Epithelial cell of esophagus (primary cell): ENCODE data around the gene NLRP1.

Source experiments
- DNase-seq: peaks from one replicate; pipeline ENCODE4 v3.0.0; 2010; ENCODE audit warnings: low read depth
- H3K4me3 ChIP-seq: 2 replicates; pipeline ENCODE4 v1.5.1; 2011; ENCODE audit warnings: mild to moderate bottlenecking, low read length, control low read depth
- CTCF ChIP-seq: IDR thresholded peaks from 2 replicates; pipeline ENCODE4 v1.5.1; 2011; ENCODE audit warnings: low read depth, mild to moderate bottlenecking, low read length, control low read depth, inconsistent platforms; ENCODE audit not compliant: insufficient read depth; ENCODE audit errors: missing control alignments

Gene NLRP1

GRCh38 chr17:5468075-5468473 lies 116.2 kb downstream of the NLRP1 start:
- no peak for TF ChIP-seq CTCF
- H3K4me3 ChIP-seq, result peak overlapping the region; percentile 79
- DNase-seq, result peak; percentile 15

GRCh38 chr17:5467416-5467815 lies 116.9 kb downstream of the NLRP1 start:
- TF ChIP-seq CTCF, result no peak
- no peak for DNase-seq
- H3K4me3 ChIP-seq, result peak overlapping the region; percentile 79

GRCh38 chr17:5466295-5466694 lies 118.0 kb downstream of the NLRP1 start:
- no peak for TF ChIP-seq CTCF
- no peak overlapping the region for H3K4me3 ChIP-seq
- no peak for DNase-seq

GRCh38 chr17:5464717-5465507 lies 119.4 kb downstream of the NLRP1 start:
- no peak for TF ChIP-seq CTCF
- DNase-seq, result no peak

More at GRCh38 chr17:5464717-5465507, 119.4 kb downstream of the NLRP1 start:
- no peak overlapping the region for H3K4me3 ChIP-seq
